ENCODE measurements around the gene WDR82.
A peak's percentile ranks its signal among the peaks of the same experiment; 100 is the strongest.

Gene WDR82

DNA sequence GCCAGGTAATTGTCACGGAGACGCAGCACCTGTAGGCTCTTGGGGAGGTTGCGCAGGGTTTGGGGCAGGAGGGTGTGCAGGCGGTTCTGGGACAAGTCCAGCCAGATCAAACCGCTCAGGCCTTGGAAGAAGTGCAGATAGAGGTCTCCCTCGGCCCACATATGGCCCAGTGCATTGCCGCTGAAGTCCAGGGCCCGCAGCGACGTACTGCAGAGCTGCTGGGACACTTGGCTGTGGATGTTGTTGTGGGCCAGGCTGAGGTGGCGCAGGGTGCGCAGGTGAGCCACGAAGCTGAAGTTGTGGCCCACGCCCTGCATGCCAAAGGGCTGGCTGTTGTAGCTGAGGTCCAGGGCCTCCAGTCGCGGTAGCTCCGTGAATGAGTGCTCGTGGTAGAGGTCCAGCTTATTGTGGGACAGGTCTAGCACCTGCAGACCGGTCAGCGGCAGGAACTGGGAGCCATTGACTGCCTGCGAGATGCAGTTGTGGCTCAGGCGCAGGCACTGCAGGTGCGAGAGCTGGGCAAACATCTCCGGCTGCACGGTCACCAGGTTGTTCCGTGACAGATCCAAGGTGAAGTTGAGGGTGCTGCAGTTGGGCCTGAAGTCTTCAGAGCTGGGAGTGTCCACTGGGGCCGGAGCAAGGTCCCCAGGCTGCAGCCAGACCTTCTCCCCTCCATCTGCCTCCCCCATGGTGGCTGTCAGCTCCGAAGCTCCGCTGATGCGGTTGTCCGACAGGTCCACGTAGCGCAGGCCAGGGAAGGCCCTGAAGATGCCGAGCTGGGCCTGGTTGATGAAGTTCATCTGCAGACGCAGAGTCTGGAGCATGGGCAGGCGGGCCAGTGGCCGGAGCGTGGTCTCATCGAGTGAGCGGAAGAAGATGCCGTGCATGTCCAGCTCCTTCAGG, 55.9 kb downstream of the WDR82 start:
- DNase-seq (ENCODE audit: low read depth), result no peak

DNA sequence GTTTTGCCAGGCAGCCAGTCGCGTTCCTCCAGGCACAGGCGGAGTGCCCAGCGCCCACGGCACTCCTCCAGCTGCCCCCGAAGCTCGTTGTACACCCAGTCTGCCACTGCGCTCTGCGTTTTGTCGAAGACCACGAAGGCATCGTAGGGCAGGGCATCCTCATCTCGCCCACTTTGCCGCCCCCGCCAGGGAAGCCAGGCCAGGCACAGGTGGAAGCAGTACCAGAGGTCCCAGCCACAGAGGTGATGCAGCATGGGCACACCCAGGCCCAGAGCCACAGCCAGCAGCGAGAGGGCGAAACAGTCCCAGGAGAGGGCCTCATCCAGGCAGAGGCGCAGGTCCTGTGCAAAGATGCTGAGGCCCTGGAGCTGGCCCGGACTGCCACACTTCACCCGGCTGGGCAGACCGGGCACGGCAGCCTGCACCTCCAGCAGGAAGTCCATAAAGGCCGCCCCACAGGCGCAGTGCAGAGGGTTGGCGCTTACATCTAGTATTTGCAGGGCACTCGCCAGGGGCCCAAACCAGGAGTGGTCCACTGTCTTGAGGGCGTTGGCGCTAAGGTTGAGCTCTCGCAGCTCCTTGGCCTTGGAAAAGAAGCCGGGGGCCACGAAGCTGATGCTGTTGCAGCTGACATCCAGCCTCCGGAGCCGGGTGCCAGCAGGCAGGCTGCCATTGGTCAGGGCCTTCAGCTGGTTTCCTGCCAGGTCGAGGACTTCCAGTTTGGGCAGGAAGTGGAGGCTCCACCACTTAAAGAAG, 56.7 kb downstream of the WDR82 start:
- peak; percentile 62 for DNase-seq (ENCODE audit: low read depth)

DNA sequence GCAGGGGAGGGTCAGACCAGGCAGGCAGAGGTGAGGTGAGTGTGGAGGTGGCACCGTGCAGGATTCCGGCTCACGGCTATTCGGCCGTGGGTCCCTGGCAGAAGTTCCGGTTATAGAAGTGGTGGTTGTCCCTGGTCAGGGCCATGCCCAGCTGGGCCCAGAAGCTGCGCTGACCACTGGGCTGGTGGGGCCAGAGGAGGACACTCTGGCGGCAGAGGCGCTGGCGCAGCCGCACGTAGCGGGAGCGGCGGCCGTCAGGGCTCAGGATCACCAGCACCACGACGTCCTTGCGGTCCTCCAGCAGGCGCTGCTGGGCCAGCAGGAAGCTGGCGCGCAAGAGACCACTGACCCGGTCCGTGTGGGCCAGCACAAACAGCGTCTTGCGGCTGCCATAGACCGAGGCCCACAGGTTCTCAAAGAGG, 57.3 kb downstream of the WDR82 start:
- DNase-seq (ENCODE audit: low read depth), result no peak

DNA sequence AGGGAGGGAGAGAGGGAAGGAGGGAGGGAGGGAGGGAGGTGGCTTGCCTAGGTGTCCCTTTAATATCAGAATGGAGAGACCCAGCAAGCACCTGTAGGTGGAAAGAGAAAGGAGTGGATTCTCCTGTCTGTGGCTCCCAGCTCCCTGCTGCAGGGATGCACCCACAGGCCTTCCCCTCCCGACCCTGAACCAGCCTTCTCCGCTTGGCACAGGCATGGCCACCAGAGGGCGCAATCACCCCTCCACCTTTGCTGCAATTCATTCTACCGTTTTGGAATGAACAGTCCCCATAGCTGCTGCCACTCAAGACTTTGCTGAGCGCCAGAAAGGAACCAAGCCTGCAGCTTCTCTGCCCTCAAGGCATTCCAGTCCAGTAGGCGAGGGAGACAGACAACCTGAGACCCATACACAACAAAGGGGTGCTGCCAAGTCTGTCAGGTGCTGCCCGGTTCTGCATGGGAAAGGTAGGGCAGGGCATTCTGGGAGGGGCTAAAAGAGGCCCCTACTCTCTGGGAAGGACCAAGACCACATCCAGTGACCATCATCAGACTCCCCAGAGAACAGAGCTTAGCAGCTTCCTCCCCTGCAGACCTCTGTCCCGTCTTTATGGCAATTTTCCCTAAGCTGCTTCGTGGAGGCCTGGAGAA, 57.9 kb downstream of the WDR82 start:
- peak; percentile 65 for DNase-seq (ENCODE audit: low read depth)

DNA sequence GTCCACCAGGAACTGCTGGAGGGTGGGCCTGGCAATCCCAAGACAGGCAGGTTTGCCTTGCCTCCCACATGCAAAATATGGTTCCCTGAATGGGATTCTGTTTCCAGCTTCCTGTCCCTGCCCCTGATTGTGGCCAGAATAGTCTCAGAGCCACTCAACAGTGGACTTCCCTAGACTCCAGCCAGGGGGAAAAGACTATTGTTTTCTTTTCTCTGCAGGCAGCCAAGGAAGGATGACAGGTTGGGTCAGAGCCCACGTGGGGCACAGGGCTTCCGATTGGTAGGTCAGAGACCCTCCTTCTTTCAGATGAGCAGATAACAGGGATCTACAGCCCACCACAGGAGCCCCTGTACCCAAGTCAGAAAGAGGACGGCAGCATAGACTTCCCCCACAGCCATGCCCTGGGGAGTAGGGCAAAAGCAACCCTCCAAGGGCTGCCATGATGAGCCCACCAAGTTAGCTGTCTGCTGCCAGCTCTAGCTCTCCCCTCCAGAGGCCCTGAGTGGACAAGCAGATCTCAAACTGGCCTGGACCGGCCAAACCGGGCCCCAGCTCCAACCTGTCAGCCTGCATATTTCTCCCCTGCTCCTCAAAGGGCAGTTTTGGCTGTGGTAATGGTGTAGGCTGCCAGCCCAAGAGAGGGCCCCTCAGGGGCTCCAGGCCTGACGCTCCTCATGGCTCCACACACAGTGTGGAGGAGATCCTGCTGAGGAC, 59.4 kb downstream of the WDR82 start:
- no peak for DNase-seq (ENCODE audit: low read depth)

DNA sequence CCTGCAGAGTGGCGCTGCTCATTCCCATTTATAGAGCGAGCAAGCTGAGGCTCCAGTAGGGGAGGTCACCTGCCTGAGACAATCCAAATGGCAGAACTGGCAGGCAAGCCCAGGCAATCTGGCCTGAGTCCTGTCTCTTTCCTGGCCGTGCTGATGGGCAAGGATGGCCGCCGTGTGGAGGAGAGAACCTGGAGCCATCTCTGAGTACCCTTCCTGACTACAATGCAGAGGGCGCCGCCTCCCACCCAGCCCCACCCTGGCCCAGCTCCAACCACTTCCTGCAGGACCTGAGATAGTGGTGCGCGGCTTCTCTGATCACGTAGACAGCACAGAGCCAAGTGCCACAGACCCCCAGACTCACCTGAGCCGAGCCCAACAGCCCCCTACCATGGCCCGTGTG, 60.0 kb downstream of the WDR82 start:
- DNase-seq (ENCODE audit: low read depth), result no peak

DNA sequence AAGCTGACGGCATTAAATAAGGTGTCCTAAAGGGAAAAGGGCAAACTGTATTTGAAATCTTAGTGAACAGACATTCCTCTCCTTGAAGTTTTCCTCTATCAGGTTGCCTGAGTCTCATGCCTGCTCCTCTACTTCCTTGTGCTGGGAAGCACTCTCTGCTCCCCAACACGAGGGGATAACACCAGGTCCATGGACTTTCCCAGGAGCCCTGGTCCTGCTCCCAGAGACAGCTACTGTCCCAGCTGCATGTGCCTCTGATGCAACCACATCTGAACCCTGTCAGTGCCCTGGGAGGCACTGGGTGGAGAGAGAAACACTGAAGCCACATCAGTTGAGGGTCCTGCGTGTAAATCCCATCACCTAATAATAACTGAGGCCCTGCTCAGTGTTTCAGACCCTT, 60.4 kb downstream of the WDR82 start:
- DNase-seq (ENCODE audit: low read depth), result no peak

DNA sequence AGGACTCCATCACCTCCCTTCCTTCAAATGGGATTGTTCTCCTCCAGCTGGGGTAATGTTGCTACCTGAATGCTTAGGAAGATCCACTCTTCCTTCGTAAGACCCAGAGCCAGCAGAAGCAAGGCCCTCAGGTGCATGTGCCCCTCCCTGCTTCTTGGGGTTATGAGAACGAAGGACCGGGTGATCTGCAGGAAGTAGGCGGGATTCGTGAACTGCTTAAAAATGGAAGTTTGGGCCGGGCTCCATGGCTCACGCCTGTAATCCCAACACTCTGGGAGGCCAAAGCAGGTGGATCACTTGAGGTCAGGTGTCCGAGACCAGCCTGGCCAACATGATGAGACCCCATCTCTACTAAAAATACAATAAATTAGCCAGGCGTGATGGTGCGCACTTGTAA, 61.0 kb downstream of the WDR82 start:
- no peak for DNase-seq (ENCODE audit: low read depth)

DNA sequence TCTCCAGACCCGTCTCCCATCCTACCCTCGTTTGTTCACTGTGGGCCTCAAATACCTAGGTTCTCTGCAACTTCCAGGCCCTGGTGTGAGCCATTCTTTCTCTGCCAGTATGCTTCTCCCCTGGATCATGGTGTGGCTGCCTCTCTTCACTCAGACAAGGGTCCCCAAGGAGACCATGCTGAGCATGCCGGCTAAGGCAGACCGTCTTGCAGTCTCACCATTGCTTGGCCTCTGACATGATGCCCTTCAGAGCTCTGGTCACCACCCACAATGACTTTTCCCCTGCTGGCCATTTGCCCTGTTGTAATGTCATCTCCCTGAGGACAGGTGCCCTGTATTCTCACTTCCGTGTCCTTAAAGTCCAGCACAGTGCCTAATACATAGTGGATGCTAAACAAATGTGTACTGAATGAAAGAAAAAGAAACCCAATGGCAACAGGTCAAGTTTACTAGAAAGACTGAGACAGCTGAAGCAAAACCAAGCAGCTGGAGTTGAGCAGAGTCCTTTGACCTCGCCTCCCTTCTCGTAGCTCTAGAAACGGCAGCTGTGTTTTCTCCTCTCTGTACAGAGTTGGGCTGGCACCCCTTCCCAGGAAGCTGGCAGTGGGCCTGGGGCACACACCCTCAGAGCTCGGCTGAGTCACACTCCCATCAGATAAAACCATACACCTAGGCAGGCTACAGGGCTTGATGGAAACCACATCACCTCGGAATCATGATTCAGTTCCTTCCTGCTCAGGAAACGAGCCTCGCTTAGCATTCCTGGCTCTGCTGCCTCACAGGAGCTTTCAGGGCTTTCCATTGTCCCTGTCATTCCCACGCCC, 61.7 kb downstream of the WDR82 start:
- DNase-seq (ENCODE audit: low read depth), result peak; percentile 75

DNA sequence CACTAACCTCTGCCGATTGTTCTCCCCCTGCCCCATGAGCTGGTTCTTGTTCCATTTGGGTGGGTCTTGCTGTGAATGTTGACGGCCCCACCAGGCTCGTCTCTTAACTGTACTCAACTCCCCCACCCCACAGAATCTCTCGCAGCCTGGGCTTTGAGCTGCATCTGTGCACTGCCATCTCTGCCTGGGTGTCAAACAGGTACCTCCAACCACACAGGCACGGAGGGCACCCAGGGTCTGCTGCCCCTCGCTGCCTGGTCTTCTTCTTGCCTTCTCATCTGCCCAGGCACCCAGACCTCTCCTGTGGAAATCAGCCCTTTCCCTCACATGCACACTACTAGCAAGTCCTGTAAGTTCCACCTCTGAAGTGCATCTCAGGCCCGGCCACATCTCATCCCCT, 63.1 kb downstream of the WDR82 start:
- no peak for DNase-seq (ENCODE audit: low read depth)

DNA sequence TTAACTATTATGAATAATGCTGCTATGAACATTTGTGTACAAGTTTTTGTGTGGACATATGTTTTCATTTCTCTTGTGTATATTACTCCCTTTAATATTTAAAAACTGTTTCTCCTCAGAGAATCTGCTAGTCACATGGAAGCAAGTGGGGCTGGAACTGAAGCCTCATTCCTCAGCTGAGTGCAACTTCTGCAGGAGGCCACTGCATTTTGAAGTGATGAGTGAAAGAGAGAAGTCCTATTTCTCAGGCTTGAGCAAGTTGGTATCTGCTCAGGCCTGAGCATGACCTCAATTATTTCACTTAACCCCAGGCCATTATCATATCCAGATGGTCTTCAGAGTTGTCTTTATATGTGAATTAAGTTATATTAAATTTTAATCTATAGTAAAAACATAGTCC, 64.5 kb downstream of the WDR82 start:
- DNase-seq (ENCODE audit: low read depth), result no peak

DNA sequence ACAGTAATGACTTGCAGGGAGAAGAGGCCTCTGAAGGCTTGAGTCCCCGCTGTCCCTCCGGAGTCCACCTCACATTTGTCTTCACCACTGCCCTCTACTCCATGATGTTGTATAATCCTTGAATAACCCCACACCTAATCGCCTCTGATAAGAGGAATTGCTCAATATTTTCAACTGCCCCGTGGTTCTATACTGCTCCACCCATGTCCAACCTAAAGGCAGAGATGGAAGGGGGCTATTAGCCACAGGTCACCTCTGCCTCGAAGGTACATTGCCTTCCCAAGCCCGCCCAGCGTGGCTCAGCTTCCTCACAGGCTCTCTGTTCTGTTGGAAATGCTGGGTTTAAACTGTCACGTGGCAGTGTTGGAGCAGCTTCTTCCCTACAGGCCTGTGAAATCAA, 65.4 kb downstream of the WDR82 start:
- DNase-seq (ENCODE audit: low read depth), result no peak

DNA sequence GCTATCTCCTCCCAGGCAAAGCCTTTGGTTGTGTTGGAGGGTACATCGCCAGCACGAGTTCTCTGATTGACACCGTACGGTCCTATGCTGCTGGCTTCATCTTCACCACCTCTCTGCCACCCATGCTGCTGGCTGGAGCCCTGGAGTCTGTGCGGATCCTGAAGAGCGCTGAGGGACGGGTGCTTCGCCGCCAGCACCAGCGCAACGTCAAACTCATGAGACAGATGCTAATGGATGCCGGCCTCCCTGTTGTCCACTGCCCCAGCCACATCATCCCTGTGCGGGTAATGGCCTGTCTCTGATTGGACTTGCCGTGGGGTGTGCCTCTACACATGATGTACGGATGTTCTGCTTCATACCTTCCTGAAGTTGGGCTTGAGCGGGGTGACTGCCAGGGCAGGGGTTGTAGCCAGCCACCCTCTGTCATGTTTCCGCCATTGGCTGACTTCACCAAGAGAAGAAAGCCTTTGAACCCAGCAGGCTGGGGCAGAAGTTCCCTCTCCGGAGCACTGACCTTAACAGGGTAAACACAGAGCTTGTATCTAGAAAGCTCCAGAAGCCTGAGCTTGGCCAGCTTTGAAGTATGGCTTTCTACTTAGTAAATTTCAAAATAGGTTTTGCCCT, 67.1 kb downstream of the WDR82 start:
- DNase-seq (ENCODE audit: low read depth), result no peak

DNA sequence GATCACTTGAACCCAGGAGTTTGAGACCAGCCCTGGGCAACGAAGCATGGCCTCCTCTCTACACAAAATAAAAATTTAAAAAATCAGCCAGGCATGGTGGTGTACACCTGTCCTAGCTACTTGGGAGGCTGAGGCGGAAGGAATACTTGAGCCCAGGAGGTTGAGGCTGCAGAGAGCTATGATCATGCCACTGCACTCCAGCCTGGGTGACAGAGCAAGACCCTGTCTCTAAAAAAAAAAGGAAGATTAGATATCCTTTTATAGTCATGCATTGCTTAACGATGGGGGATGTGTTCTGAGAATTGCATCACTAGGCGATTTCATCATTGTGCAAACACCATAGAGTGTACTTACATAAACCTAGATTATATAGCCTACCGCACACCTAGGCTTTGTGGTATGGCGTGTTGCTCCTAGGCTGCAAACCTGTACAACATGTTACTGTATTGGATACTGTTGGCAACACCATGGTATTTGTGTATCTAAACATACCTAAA, 67.9 kb downstream of the WDR82 start:
- no peak for DNase-seq (ENCODE audit: low read depth)

DNA sequence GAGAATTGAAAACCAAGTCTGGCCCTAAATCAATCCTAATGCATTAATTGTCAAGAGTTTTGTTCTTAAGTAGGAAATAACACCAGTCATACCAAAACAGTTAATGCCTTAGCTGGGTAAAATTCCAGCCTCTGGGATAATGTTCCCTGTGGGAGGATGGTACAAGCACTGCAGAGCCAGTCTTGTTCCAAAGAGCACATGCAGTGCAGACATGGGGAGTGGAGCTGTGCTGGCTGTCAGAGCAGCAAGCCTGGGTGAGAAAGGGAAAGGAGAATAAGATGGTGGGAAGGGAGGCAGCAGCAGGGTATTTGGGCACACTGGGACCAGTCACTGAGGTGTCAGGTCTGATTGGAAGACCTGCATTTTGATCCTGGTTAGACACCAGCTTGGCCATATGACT, 68.4 kb downstream of the WDR82 start:
- DNase-seq (ENCODE audit: low read depth), result no peak

DNA sequence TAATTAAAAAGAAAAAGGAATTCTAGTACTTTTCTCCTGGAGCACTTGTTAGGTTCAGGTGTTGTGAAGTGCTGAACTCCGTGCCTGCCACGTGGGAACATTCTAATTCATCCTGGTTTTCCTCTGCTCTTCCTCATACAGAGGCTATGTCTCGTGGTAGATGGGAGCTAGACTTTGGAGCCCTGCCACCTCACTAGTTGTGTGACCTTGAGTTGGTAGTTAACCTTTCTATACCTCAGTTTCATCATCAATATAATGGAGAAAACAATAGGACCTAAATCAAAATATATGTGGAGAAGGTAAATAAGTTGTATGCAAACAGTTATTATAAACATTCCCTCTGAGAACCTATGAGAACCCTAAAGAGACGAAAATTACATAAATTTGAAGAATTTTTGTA, 69.9 kb downstream of the WDR82 start:
- DNase-seq (ENCODE audit: low read depth), result no peak

DNA sequence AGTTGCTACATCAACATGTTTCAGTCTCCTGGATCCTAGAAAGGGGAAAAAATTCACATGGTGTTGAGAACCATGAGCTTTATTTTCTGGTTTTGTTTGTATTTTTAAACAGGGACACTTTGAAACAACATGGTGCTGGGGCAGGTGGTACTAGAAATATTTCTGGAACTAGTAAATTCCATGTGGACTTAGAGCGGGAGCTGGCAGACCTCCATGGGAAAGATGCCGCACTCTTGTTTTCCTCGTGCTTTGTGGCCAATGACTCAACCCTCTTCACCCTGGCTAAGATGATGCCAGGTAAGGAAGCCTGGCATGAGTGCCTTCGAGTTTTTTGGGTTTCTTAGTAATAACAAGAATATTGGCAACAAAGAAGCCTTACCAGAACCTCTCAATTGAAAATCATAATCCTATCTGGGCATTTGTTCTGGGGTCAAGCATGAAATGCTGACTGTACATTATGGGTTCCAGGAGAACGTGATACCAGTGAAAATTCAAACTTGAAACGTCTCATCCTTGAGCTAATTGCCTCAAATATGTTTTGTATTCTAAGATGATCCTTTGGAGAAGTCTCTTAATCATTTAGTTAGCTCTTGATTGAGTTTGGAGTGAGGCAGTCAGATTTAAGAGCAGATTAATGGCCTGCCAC, 72.6 kb downstream of the WDR82 start:
- no peak for DNase-seq (ENCODE audit: low read depth)
